Ishikawa (cell line): ENCODE results near the gene FRAS1.

Source experiments
- CREB1 ChIP-seq: IDR thresholded peaks from 2 replicates; pipeline ENCODE4 v1.6.1; 2012; ENCODE audit warnings: low read depth
- EGR1 ChIP-seq: IDR thresholded peaks from 2 replicates; pipeline ENCODE4 v1.6.1; 2012
- EP300 ChIP-seq: IDR thresholded peaks from 2 replicates; pipeline ENCODE4 v1.6.1; 2012; ENCODE audit warnings: borderline replicate concordance
- RAD21 ChIP-seq: IDR thresholded peaks from 2 replicates; pipeline ENCODE4 v1.6.1; 2012; ENCODE audit warnings: low read depth
- TAF1 ChIP-seq: IDR thresholded peaks from 2 replicates; pipeline ENCODE4 v1.6.1; 2012; ENCODE audit warnings: low read depth, mild to moderate bottlenecking
- TCF12 ChIP-seq: IDR thresholded peaks from 2 replicates; pipeline ENCODE4 v1.6.1; 2012; ENCODE audit warnings: low read depth
- YY1 ChIP-seq: IDR thresholded peaks from 2 replicates; pipeline ENCODE4 v1.6.1; 2012; ENCODE audit warnings: low read depth
- ZBTB7A ChIP-seq: IDR thresholded peaks from 2 replicates; pipeline ENCODE4 v1.6.1; 2012; ENCODE audit warnings: low read depth
- TF ChIP-seq, protein P1 (sequence below): IDR thresholded peaks from 2 replicates; pipeline ENCODE4 v1.6.1; 2012
- TF ChIP-seq, protein P2 (sequence below): IDR thresholded peaks from 2 replicates; pipeline ENCODE4 v1.6.1; 2012; ENCODE audit warnings: low read depth, mild to moderate bottlenecking

DNA sequence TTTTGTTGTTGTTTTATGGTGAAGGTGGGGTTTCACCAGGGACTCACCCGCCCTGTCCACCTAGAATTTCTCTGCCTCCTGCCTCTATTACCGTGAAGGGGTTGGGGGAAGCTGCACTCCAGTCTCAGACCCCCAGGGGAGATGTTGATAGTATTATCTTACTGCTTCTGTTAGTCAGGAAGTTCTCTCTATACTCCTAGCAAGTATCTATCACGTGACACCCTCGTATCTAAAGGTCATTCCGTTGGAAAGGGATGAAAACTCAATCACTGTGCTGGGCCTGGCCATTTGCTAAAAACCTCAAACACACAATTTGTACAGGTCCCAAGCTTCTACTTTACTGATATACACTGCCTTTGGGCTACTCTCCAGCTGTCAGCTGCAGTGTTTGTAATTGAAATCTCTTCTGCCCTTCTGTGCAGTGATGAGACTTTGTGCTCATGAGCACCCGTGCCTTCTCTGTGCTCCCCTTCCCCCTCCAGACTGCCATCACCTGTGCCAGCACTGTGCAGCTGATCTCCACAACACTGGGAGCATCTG lies 306.0 kb downstream of the FRAS1 start:
- TF ChIP-seq RAD21 (no peak), TAF1 (no peak), EGR1 (no peak), CREB1 (no peak), EP300 (no peak), YY1 (no peak), ZBTB7A (no peak), TCF12 (no peak)
- TF ChIP-seq, protein P1, sequence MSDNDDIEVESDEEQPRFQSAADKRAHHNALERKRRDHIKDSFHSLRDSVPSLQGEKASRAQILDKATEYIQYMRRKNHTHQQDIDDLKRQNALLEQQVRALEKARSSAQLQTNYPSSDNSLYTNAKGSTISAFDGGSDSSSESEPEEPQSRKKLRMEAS, result no peak
- TF ChIP-seq, protein P2, sequence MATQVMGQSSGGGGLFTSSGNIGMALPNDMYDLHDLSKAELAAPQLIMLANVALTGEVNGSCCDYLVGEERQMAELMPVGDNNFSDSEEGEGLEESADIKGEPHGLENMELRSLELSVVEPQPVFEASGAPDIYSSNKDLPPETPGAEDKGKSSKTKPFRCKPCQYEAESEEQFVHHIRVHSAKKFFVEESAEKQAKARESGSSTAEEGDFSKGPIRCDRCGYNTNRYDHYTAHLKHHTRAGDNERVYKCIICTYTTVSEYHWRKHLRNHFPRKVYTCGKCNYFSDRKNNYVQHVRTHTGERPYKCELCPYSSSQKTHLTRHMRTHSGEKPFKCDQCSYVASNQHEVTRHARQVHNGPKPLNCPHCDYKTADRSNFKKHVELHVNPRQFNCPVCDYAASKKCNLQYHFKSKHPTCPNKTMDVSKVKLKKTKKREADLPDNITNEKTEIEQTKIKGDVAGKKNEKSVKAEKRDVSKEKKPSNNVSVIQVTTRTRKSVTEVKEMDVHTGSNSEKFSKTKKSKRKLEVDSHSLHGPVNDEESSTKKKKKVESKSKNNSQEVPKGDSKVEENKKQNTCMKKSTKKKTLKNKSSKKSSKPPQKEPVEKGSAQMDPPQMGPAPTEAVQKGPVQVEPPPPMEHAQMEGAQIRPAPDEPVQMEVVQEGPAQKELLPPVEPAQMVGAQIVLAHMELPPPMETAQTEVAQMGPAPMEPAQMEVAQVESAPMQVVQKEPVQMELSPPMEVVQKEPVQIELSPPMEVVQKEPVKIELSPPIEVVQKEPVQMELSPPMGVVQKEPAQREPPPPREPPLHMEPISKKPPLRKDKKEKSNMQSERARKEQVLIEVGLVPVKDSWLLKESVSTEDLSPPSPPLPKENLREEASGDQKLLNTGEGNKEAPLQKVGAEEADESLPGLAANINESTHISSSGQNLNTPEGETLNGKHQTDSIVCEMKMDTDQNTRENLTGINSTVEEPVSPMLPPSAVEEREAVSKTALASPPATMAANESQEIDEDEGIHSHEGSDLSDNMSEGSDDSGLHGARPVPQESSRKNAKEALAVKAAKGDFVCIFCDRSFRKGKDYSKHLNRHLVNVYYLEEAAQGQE, result no peak
